AG09309 (cell line): ENCODE results near the gene LYPD6B.

Source experiments
- DNase-seq: peaks from one replicate; pipeline ENCODE4 v3.0.0-alpha.2; 2010; ENCODE audit warnings: low read depth
- H3K4me3 ChIP-seq: 2 replicates; pipeline ENCODE4 v1.5.1; 2011; ENCODE audit warnings: mild to moderate bottlenecking, low read depth, low read length, moderate library complexity; ENCODE audit not compliant: control insufficient read depth
- CTCF ChIP-seq: IDR thresholded peaks from 2 replicates; pipeline ENCODE4 v1.5.1; 2011; ENCODE audit warnings: mild to moderate bottlenecking, low read depth, low read length, inconsistent platforms; ENCODE audit not compliant: insufficient read depth, control insufficient read depth; ENCODE audit errors: missing control alignments

The LYPD6B gene

GRCh38 chr2:149187057-149187456 lies 148.6 kb downstream of the LYPD6B start:
- H3K4me3 ChIP-seq, result no peak overlapping the region
- no peak for DNase-seq
- TF ChIP-seq CTCF, result no peak

- DNase-seq, result no peak
- no peak for TF ChIP-seq CTCF
- H3K4me3 ChIP-seq, result no peak overlapping the region
Observed at GRCh38 chr2:149188291-149188690, 149.8 kb downstream of the LYPD6B start.

GRCh38 chr2:149189769-149190168 lies 151.3 kb downstream of the LYPD6B start:
- TF ChIP-seq CTCF, result no peak
- DNase-seq, result no peak
- no peak overlapping the region for H3K4me3 ChIP-seq

- DNase-seq, result no peak
- no peak for TF ChIP-seq CTCF
- H3K4me3 ChIP-seq, result no peak overlapping the region
Observed at GRCh38 chr2:149191915-149192314, 153.4 kb downstream of the LYPD6B start.

GRCh38 chr2:149192427-149192826 lies 153.9 kb downstream of the LYPD6B start:
- no peak overlapping the region for H3K4me3 ChIP-seq
- no peak for DNase-seq
- no peak for TF ChIP-seq CTCF

- no peak for TF ChIP-seq CTCF
- DNase-seq, result peak; percentile 73
- H3K4me3 ChIP-seq, result no peak overlapping the region
Observed at GRCh38 chr2:149200109-149200520, 161.6 kb downstream of the LYPD6B start.

GRCh38 chr2:149204686-149205085 lies 166.2 kb downstream of the LYPD6B start:
- no peak for DNase-seq
- no peak overlapping the region for H3K4me3 ChIP-seq
- no peak for TF ChIP-seq CTCF
